ENCODE measurements around the gene KIAA1549.

The KIAA1549 gene

DNA sequence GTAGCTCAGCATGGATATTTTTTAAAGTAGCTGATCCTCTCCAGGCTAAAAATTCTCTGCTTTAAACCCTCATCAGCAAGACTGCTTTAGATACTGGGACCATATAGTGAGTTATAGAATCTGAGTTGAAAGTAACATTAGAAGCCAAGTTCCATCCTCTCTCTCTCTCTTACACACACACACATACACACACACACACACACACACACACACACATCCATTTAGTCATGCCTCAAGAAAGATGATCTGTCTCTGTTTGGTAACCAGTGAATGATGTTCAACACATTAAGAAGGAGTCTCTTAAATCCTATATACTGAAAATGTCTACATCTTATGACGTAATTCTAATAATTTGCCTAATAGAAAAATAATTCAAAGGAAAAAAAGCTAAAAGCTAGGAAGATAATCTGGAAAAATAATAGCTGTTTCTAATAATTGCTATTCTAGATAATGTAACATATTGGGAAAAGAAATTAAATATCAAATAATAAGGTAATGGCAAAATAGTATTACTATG lies 166.3 kb downstream of the KIAA1549 start:
- TF ChIP-seq, protein P1, sequence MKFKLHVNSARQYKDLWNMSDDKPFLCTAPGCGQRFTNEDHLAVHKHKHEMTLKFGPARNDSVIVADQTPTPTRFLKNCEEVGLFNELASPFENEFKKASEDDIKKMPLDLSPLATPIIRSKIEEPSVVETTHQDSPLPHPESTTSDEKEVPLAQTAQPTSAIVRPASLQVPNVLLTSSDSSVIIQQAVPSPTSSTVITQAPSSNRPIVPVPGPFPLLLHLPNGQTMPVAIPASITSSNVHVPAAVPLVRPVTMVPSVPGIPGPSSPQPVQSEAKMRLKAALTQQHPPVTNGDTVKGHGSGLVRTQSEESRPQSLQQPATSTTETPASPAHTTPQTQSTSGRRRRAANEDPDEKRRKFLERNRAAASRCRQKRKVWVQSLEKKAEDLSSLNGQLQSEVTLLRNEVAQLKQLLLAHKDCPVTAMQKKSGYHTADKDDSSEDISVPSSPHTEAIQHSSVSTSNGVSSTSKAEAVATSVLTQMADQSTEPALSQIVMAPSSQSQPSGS (tag by site-specific recombination; IDR thresholded peaks at IDR 0.05; ENCODE audit: low read depth), result 0 out of 2 replicates have a peak, but pooled peaks have one; percentile 32
- TF ChIP-seq KLF16 (tag by site-specific recombination; IDR thresholded peaks at IDR 0.05) (no peak), ZNF350 (tag by site-specific recombination; IDR thresholded peaks at IDR 0.05) (no peak), ZNF138 (tag by site-specific recombination; IDR thresholded peaks at IDR 0.05; ENCODE audit: borderline replicate concordance) (no peak), FEZF1 (tag by site-specific recombination; IDR thresholded peaks at IDR 0.05) (no peak)
- TF ChIP-seq, protein P2, sequence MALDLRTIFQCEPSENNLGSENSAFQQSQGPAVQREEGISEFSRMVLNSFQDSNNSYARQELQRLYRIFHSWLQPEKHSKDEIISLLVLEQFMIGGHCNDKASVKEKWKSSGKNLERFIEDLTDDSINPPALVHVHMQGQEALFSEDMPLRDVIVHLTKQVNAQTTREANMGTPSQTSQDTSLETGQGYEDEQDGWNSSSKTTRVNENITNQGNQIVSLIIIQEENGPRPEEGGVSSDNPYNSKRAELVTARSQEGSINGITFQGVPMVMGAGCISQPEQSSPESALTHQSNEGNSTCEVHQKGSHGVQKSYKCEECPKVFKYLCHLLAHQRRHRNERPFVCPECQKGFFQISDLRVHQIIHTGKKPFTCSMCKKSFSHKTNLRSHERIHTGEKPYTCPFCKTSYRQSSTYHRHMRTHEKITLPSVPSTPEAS (tag by site-specific recombination; IDR thresholded peaks at IDR 0.05), result peak; percentile 90
- TF ChIP-seq, protein P3, sequence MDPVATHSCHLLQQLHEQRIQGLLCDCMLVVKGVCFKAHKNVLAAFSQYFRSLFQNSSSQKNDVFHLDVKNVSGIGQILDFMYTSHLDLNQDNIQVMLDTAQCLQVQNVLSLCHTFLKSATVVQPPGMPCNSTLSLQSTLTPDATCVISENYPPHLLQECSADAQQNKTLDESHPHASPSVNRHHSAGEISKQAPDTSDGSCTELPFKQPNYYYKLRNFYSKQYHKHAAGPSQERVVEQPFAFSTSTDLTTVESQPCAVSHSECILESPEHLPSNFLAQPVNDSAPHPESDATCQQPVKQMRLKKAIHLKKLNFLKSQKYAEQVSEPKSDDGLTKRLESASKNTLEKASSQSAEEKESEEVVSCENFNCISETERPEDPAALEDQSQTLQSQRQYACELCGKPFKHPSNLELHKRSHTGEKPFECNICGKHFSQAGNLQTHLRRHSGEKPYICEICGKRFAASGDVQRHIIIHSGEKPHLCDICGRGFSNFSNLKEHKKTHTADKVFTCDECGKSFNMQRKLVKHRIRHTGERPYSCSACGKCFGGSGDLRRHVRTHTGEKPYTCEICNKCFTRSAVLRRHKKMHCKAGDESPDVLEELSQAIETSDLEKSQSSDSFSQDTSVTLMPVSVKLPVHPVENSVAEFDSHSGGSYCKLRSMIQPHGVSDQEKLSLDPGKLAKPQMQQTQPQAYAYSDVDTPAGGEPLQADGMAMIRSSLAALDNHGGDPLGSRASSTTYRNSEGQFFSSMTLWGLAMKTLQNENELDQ (tag by site-specific recombination; IDR thresholded peaks at IDR 0.05; ENCODE audit: low read depth), result no peak
- H3K36me3 ChIP-seq (ENCODE audit: control insufficient read depth in 2 of 2, insufficient read depth in 1 of 2, low read length in 2 of 2), result no peaks in the 10 kb centered on the region
- POLR2A ChIA-PET, result no interaction called here
- no peaks in the 10 kb centered on the region for H3K9me3 ChIP-seq (ENCODE audit: control insufficient read depth, insufficient read depth, low read depth, low read length)
- no peak overlapping the region for H3K27ac ChIP-seq (ENCODE audit: extremely low read depth, low read depth, low read length)
- H3K4me1 ChIP-seq (ENCODE audit: control insufficient read depth, insufficient read depth, low read length), result no peaks in the 10 kb centered on the region
- CTCF ChIA-PET, result interaction anchor here (0.6 to 1.1 kb wide), 3 partner anchors 232 to 1209 kb away, joined by 3 to 4 read pairs (median 3); no protein-coding TSS in a partner anchor
- H3K4me3 ChIP-seq (ENCODE audit: low read depth, low read length), result no peak overlapping the region

DNA sequence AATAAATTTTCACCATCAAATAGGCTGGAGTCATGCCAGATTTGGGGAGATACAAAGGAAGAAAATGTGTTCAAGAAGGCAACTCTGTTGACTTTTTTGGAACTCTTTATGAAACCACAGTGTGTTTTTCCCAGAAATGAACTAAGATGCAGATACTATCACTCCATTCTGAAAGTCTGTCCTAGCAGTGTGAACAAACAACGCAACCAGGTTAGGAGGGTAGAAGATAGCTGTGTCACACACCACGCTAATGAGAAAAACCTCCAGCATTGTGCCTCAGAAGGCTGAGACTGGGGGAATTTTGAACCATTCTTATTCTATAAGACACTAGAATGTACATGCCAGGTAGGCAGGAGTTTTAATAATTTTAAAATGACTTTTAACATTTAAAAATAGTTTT lies 167.2 kb downstream of the KIAA1549 start:
- H3K27ac ChIP-seq (ENCODE audit: extremely low read depth, low read depth, low read length), result no peak overlapping the region
- no peaks in the 10 kb centered on the region for H3K36me3 ChIP-seq (ENCODE audit: control insufficient read depth in 2 of 2, insufficient read depth in 1 of 2, low read length in 2 of 2)
- ChIA-PET POLR2A (no interaction called here), CTCF (no interaction called here)
- no peak overlapping the region for H3K4me3 ChIP-seq (ENCODE audit: low read depth, low read length)
- TF ChIP-seq SETDB1 (IDR thresholded peaks at IDR 0.05; ENCODE audit: insufficient read length, low read length) (no peak), IKZF3 (tag by site-specific recombination; IDR thresholded peaks at IDR 0.05) (no peak), ZNF114 (tag by site-specific recombination; IDR thresholded peaks at IDR 0.05) (no peak), WT1 (tag by site-specific recombination; IDR thresholded peaks at IDR 0.05) (no peak), ZFHX2 (tag by site-specific recombination; conservative IDR thresholded peaks at IDR 0.05) (no peak), SP2 (tag by site-specific recombination; IDR thresholded peaks at IDR 0.05) (no peak), ZNF843 (tag by site-specific recombination; IDR thresholded peaks at IDR 0.05) (no peak), HOXD13 (CRISPR knock-in tag; IDR thresholded peaks at IDR 0.05; ENCODE audit: borderline replicate concordance) (no peak), PRDM1 (tag by site-specific recombination; IDR thresholded peaks at IDR 0.05) (no peak)
- TF ChIP-seq, protein P4, sequence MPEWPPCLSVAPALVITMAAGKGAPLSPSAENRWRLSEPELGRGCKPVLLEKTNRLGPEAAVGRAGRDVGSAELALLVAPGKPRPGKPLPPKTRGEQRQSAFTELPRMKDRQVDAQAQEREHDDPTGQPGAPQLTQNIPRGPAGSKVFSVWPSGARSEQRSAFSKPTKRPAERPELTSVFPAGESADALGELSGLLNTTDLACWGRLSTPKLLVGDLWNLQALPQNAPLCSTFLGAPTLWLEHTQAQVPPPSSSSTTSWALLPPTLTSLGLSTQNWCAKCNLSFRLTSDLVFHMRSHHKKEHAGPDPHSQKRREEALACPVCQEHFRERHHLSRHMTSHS (tag by site-specific recombination; IDR thresholded peaks at IDR 0.05), result no peak
- TF ChIP-seq, protein P5, sequence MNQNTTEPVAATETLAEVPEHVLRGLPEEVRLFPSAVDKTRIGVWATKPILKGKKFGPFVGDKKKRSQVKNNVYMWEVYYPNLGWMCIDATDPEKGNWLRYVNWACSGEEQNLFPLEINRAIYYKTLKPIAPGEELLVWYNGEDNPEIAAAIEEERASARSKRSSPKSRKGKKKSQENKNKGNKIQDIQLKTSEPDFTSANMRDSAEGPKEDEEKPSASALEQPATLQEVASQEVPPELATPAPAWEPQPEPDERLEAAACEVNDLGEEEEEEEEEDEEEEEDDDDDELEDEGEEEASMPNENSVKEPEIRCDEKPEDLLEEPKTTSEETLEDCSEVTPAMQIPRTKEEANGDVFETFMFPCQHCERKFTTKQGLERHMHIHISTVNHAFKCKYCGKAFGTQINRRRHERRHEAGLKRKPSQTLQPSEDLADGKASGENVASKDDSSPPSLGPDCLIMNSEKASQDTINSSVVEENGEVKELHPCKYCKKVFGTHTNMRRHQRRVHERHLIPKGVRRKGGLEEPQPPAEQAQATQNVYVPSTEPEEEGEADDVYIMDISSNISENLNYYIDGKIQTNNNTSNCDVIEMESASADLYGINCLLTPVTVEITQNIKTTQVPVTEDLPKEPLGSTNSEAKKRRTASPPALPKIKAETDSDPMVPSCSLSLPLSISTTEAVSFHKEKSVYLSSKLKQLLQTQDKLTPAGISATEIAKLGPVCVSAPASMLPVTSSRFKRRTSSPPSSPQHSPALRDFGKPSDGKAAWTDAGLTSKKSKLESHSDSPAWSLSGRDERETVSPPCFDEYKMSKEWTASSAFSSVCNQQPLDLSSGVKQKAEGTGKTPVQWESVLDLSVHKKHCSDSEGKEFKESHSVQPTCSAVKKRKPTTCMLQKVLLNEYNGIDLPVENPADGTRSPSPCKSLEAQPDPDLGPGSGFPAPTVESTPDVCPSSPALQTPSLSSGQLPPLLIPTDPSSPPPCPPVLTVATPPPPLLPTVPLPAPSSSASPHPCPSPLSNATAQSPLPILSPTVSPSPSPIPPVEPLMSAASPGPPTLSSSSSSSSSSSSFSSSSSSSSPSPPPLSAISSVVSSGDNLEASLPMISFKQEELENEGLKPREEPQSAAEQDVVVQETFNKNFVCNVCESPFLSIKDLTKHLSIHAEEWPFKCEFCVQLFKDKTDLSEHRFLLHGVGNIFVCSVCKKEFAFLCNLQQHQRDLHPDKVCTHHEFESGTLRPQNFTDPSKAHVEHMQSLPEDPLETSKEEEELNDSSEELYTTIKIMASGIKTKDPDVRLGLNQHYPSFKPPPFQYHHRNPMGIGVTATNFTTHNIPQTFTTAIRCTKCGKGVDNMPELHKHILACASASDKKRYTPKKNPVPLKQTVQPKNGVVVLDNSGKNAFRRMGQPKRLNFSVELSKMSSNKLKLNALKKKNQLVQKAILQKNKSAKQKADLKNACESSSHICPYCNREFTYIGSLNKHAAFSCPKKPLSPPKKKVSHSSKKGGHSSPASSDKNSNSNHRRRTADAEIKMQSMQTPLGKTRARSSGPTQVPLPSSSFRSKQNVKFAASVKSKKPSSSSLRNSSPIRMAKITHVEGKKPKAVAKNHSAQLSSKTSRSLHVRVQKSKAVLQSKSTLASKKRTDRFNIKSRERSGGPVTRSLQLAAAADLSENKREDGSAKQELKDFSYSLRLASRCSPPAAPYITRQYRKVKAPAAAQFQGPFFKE (tag by site-specific recombination; IDR thresholded peaks at IDR 0.05; ENCODE audit: borderline replicate concordance), result no peak
- TF ChIP-seq, protein P6, sequence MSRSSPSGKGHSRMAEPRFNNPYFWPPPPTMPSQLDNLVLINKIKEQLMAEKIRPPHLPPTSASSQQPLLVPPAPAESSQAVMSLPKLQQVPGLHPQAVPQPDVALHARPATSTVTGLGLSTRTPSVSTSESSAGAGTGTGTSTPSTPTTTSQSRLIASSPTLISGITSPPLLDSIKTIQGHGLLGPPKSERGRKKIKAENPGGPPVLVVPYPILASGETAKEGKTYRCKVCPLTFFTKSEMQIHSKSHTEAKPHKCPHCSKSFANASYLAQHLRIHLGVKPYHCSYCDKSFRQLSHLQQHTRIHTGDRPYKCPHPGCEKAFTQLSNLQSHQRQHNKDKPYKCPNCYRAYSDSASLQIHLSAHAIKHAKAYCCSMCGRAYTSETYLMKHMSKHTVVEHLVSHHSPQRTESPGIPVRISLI (tag by site-specific recombination; IDR thresholded peaks at IDR 0.05), result no peak
- TF ChIP-seq, protein P7, sequence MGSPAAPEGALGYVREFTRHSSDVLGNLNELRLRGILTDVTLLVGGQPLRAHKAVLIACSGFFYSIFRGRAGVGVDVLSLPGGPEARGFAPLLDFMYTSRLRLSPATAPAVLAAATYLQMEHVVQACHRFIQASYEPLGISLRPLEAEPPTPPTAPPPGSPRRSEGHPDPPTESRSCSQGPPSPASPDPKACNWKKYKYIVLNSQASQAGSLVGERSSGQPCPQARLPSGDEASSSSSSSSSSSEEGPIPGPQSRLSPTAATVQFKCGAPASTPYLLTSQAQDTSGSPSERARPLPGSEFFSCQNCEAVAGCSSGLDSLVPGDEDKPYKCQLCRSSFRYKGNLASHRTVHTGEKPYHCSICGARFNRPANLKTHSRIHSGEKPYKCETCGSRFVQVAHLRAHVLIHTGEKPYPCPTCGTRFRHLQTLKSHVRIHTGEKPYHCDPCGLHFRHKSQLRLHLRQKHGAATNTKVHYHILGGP (tag by site-specific recombination; IDR thresholded peaks at IDR 0.05), result no peak
- no peaks in the 10 kb centered on the region for H3K9me3 ChIP-seq (ENCODE audit: control insufficient read depth, insufficient read depth, low read depth, low read length)
- H3K4me1 ChIP-seq (ENCODE audit: control insufficient read depth, insufficient read depth, low read length), result no peaks in the 10 kb centered on the region
